ENCODE results near the gene CPEB1. TPM values are rescaled to one million over a fixed set of nuclear protein-coding genes. Genes with fewer than 3 reads are reported as not detected.

The CPEB1 gene
- total RNA-seq = 1 to 10 TPM; 1.7 to 8.2 (median 3.0) TPM

GRCh38 chr15:82647045-82647834 lies at the start of gene CPEB1:
Gene CPEB1 (minus strand): TSS chr15:82647363. CDS start chr15:82628459, 18,904 bp downstream.
- TF ChIP-seq, protein P1, sequence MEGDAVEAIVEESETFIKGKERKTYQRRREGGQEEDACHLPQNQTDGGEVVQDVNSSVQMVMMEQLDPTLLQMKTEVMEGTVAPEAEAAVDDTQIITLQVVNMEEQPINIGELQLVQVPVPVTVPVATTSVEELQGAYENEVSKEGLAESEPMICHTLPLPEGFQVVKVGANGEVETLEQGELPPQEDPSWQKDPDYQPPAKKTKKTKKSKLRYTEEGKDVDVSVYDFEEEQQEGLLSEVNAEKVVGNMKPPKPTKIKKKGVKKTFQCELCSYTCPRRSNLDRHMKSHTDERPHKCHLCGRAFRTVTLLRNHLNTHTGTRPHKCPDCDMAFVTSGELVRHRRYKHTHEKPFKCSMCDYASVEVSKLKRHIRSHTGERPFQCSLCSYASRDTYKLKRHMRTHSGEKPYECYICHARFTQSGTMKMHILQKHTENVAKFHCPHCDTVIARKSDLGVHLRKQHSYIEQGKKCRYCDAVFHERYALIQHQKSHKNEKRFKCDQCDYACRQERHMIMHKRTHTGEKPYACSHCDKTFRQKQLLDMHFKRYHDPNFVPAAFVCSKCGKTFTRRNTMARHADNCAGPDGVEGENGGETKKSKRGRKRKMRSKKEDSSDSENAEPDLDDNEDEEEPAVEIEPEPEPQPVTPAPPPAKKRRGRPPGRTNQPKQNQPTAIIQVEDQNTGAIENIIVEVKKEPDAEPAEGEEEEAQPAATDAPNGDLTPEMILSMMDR (IDR thresholded peaks at IDR 0.05; ENCODE audit: low read depth) = no peak

DNA sequence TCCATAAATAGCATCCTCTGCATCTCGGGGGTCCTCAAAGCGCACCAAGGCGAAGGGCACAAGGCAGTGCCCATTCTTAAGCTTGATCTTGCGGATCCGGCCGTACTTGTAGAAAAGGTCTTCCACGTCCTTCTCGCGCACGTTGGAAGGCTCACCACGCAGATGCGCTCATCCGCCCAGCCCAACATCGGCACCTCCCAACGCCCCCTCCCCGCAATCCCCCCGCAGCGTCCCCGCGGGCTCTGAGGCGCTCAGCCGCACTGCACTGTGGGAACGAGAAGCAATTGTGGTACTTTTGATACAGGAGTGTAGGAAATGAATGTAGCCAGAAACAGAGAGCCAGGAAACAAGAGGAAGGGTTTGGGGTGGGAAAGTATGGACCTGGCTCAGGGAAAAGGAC lies 45.0 kb upstream of the CPEB1 start:
- TF ChIP-seq, protein P1 (IDR thresholded peaks at IDR 0.05; ENCODE audit: low read depth) = no peak

GRCh38 chr15:82689147-82689546 lies 42.0 kb upstream of the CPEB1 start:
- TF ChIP-seq, protein P1 (IDR thresholded peaks at IDR 0.05; ENCODE audit: low read depth) = no peak

DNA sequence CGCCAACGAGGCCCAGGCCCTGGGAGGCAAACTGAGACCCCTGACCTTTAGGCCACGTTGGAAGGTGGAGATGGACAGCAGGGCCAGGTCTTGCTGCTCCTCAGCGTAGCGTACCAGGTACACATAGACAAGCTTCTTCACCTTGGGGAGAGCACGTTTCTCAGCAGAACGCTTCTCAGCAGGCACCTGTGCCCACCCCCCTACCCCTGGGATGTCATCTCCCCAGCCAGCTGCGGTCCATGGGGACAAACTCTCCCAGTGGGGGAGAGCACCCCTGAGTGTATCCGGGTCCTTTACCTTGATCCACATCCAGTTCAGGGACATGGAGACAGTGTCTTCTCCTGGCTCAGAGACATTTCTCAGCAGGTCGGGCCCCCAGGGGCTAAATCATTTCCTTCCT lies 41.5 kb upstream of the CPEB1 start:
- TF ChIP-seq, protein P1 (IDR thresholded peaks at IDR 0.05; ENCODE audit: low read depth) = no peak

DNA sequence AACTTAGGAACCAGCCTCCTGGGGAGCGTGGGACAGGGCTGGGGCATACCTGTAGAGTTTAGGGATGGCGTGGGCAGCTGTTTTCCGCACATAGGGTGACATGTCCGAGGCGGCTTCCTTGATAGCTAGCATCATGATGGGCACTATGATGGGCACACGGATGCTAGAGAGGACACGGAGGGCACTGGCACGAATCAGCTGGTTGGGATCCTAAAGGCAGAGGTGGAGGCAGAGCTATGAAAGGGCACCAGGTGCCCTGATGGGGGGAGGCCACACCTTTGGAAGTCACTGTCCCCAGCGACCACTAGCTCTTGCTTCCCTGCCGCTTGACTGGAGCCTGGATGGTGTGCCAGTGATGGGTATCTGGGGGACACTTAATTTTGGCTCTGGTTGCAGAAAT lies 34.2 kb upstream of the CPEB1 start:
- TF ChIP-seq, protein P1 (IDR thresholded peaks at IDR 0.05; ENCODE audit: low read depth) = no peak

- TF ChIP-seq, protein P1 (IDR thresholded peaks at IDR 0.05; ENCODE audit: low read depth) = no peak
Observed at GRCh38 chr15:82680200-82681102, 33.3 kb upstream of the CPEB1 start.

GRCh38 chr15:82679626-82680199 lies 32.5 kb upstream of the CPEB1 start:
- TF ChIP-seq, protein P1 (IDR thresholded peaks at IDR 0.05; ENCODE audit: low read depth) = no peak

All from subcutaneous adipose tissue (tissue), 4 donors.